Testis (tissue), 2 donors: ENCODE measurements around the gene ATP8B2.

ENCODE experiments used
- POLR2A ChIP-seq: fragments of 450-650 bp; IDR thresholded peaks from one replicate; pipeline ENCODE4 v1.6.1; 2017; ENCODE audit warnings: antibody characterized with exemption, mild to moderate bottlenecking, moderate library complexity
- TF ChIP-seq, protein P1 (sequence below), 3 experiments: fragments of 450-650 bp in 2 of 3; fragments of 200-600 bp in 1 of 3; sonication (generic) in 1 of 3; IDR thresholded peaks; one replicate each; pipeline ENCODE4 v1.5.1; 2016 to 2019; ENCODE audit warnings: antibody characterized with exemption in 3 of 3, mild to moderate bottlenecking in 2 of 3, moderate library complexity in 1 of 3

GRCh38 chr1:154398141-154398540 lies 72.8 kb downstream of the ATP8B2 start:
- TF ChIP-seq, protein P1, sequence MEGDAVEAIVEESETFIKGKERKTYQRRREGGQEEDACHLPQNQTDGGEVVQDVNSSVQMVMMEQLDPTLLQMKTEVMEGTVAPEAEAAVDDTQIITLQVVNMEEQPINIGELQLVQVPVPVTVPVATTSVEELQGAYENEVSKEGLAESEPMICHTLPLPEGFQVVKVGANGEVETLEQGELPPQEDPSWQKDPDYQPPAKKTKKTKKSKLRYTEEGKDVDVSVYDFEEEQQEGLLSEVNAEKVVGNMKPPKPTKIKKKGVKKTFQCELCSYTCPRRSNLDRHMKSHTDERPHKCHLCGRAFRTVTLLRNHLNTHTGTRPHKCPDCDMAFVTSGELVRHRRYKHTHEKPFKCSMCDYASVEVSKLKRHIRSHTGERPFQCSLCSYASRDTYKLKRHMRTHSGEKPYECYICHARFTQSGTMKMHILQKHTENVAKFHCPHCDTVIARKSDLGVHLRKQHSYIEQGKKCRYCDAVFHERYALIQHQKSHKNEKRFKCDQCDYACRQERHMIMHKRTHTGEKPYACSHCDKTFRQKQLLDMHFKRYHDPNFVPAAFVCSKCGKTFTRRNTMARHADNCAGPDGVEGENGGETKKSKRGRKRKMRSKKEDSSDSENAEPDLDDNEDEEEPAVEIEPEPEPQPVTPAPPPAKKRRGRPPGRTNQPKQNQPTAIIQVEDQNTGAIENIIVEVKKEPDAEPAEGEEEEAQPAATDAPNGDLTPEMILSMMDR (IDR thresholded peaks at IDR 0.05), result no peak
- no peak for TF ChIP-seq POLR2A
